Measurements from ENCODE around the gene NDUFS8.

DNA sequence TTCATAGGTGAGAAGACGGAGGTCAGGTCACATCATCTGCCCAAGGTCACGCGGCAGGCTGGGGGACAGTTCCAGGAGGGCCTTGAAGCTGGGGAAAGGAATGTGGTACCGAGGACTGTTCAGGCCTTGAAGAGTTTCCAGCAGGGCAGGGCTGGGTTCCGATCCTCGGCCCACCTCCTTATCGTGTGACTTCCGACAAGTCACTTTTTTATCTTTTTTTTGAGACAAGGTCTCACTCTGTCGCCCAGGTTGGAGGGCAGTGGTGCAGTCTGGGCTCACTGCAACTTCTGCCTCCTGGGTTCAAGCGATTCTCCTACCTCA lies 623 bp downstream of the NDUFS8 start:
- no peak for TF ChIP-seq POLR2AphosphoS5 (IDR thresholded peaks at IDR 0.05; ENCODE audit: low read depth, low read length)
- TF ChIP-seq ZNF138 (CRISPR knock-in tag; IDR thresholded peaks at IDR 0.05; ENCODE audit: low read depth) = no peak
- TF ChIP-seq, protein P1, sequence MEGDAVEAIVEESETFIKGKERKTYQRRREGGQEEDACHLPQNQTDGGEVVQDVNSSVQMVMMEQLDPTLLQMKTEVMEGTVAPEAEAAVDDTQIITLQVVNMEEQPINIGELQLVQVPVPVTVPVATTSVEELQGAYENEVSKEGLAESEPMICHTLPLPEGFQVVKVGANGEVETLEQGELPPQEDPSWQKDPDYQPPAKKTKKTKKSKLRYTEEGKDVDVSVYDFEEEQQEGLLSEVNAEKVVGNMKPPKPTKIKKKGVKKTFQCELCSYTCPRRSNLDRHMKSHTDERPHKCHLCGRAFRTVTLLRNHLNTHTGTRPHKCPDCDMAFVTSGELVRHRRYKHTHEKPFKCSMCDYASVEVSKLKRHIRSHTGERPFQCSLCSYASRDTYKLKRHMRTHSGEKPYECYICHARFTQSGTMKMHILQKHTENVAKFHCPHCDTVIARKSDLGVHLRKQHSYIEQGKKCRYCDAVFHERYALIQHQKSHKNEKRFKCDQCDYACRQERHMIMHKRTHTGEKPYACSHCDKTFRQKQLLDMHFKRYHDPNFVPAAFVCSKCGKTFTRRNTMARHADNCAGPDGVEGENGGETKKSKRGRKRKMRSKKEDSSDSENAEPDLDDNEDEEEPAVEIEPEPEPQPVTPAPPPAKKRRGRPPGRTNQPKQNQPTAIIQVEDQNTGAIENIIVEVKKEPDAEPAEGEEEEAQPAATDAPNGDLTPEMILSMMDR (CRISPR knock-in tag; IDR thresholded peaks at IDR 0.05) = no peak
- TF ChIP-seq, protein P2, sequence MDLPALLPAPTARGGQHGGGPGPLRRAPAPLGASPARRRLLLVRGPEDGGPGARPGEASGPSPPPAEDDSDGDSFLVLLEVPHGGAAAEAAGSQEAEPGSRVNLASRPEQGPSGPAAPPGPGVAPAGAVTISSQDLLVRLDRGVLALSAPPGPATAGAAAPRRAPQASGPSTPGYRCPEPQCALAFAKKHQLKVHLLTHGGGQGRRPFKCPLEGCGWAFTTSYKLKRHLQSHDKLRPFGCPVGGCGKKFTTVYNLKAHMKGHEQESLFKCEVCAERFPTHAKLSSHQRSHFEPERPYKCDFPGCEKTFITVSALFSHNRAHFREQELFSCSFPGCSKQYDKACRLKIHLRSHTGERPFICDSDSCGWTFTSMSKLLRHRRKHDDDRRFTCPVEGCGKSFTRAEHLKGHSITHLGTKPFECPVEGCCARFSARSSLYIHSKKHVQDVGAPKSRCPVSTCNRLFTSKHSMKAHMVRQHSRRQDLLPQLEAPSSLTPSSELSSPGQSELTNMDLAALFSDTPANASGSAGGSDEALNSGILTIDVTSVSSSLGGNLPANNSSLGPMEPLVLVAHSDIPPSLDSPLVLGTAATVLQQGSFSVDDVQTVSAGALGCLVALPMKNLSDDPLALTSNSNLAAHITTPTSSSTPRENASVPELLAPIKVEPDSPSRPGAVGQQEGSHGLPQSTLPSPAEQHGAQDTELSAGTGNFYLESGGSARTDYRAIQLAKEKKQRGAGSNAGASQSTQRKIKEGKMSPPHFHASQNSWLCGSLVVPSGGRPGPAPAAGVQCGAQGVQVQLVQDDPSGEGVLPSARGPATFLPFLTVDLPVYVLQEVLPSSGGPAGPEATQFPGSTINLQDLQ (CRISPR knock-in tag; IDR thresholded peaks at IDR 0.05) = no peak
- TF ChIP-seq, protein P3, sequence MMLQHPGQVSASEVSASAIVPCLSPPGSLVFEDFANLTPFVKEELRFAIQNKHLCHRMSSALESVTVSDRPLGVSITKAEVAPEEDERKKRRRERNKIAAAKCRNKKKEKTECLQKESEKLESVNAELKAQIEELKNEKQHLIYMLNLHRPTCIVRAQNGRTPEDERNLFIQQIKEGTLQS (CRISPR knock-in tag; IDR thresholded peaks at IDR 0.05) = no peak
- no peak for TF ChIP-seq ZNF777 (CRISPR knock-in tag; IDR thresholded peaks at IDR 0.05)
- TF ChIP-seq TGIF2 (CRISPR knock-in tag; IDR thresholded peaks at IDR 0.05) = no peak
- TF ChIP-seq IRF2 (CRISPR knock-in tag; IDR thresholded peaks at IDR 0.05) = no peak
- TF ChIP-seq, protein P4, sequence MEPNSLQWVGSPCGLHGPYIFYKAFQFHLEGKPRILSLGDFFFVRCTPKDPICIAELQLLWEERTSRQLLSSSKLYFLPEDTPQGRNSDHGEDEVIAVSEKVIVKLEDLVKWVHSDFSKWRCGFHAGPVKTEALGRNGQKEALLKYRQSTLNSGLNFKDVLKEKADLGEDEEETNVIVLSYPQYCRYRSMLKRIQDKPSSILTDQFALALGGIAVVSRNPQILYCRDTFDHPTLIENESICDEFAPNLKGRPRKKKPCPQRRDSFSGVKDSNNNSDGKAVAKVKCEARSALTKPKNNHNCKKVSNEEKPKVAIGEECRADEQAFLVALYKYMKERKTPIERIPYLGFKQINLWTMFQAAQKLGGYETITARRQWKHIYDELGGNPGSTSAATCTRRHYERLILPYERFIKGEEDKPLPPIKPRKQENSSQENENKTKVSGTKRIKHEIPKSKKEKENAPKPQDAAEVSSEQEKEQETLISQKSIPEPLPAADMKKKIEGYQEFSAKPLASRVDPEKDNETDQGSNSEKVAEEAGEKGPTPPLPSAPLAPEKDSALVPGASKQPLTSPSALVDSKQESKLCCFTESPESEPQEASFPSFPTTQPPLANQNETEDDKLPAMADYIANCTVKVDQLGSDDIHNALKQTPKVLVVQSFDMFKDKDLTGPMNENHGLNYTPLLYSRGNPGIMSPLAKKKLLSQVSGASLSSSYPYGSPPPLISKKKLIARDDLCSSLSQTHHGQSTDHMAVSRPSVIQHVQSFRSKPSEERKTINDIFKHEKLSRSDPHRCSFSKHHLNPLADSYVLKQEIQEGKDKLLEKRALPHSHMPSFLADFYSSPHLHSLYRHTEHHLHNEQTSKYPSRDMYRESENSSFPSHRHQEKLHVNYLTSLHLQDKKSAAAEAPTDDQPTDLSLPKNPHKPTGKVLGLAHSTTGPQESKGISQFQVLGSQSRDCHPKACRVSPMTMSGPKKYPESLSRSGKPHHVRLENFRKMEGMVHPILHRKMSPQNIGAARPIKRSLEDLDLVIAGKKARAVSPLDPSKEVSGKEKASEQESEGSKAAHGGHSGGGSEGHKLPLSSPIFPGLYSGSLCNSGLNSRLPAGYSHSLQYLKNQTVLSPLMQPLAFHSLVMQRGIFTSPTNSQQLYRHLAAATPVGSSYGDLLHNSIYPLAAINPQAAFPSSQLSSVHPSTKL (CRISPR knock-in tag; IDR thresholded peaks at IDR 0.05) = no peak
- TF ChIP-seq EZH2 (conservative IDR thresholded peaks at IDR 0.05; ENCODE audit: low read depth, low read length) = no peak
- TF ChIP-seq RAD51 (IDR thresholded peaks at IDR 0.05; ENCODE audit: borderline replicate concordance) = no peak
